Superior temporal gyrus (tissue), 1 donor: ENCODE results near the gene HHIP.
A peak's percentile ranks its signal among the peaks of the same experiment; 100 is the strongest.
"Not testable (repeated sequence)": the region's sequence is repeated elsewhere in the genome, so short reads cannot be mapped to it uniquely, and the experiment has no call there.

Experiments used
- DNase-seq: peaks from one replicate; pipeline ENCODE4 v3.0.0-alpha.2; 2016; ENCODE audit errors: extremely low spot score

HHIP gene

DNA sequence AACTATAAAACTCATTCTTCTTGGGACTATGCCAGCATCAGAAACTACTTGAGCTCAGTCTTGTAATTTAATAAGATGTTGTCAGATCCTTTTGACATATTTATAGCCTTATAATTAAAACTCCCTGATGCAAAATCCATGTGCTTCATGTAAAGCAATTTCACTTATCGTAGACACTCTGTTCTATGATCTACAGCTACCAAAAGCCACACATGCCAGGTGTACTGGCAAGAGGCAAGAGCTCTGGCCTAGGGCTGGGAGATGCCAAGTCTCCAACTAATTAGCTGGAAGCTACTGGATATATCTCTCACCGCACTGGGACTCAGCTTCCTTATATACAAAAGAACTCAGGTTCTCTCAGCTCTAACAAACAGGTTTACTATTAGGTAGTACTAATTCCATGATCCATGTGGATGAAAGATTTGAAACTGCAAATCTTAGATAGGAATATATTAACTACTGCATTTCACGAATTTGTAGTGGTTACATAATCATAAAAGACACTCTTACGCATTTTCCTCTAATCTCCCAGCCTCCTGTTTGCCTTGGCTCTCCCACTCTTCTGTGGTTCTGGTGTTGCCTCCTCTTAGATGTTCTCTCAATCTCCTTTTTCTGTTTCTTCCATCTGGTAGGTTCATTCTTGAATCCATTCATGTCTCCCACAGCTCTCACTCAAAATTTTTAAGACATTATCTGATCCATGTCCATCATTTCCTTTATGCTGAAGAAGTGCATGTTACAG lies 103.0 kb downstream of the HHIP start:
- DNase-seq = no peak

DNA sequence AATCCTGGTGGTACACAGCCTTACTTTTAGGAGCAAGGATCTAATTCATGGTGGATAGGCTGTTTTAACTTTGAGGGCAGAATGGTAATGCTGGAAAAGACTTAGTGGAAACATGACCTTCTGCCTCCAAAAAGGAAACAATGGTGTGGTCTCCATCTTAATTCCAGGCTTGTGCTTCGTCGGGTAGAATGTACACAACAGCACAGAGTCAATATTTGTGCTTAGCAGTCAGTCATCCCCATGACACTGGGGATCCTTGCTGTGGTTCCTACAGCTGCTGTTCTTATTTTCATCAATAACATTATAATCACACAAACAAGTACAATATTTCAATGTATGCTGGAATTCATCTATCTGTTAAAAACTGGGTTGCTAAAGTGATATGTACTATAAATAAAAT lies 104.4 kb downstream of the HHIP start:
- no peak for DNase-seq

DNA sequence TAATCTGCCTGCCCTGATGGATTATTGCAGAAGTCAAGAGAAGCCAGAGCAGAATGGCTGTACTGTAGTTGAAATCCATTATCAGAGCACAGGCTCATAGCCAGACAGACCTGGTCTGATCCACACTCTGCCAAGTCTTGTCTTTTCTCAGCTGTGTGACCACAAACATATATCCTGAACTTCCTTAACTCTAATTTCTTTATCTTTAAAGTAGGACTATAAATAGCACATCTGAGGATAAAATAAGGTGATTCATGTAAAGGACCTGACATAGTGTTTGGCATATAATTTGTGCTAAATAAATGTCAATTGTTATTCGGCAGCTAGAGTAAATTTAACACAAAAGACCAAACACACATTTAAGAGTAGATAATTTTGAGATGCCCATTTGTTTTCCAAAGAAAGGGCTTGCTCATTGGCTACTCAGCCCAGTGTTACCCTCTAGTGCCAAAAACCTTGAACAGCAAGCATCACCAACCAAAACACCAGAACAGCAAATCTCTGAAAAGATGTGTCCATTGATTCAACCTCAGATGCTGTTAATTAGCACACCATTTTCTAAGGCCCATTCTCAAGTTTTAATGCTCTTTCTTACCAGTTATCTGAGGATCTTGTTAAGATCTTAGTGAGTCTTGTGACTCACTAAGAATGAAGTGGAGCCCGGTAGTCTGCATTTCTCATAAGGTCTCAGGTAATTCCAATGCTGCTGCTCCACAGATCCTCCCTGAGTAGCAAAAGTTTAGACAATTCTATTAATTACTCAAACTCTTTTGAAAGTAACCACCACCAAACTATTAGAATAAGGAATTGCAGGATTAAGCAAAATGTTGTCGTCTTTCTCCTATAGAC lies 108.8 kb downstream of the HHIP start:
- DNase-seq = peak; percentile 61

DNA sequence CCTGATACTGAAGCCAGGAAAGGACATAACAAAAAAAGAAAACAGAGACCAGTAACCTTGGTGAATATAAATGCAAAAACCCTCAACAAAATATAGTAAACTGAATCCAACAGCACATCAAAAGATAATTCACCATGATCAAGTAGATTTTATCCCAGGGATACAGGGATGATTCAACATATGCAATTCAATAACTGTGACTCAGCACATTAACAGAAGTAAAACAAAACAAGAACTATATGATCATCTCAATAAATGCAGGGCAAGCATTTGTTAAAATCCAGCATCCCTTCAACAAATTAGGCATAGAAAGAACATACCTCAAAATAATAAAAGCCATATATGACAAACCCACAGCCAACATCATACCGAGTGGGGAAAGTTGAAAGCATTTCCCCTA lies 112.0 kb downstream of the HHIP start:
- DNase-seq = no peak

DNA sequence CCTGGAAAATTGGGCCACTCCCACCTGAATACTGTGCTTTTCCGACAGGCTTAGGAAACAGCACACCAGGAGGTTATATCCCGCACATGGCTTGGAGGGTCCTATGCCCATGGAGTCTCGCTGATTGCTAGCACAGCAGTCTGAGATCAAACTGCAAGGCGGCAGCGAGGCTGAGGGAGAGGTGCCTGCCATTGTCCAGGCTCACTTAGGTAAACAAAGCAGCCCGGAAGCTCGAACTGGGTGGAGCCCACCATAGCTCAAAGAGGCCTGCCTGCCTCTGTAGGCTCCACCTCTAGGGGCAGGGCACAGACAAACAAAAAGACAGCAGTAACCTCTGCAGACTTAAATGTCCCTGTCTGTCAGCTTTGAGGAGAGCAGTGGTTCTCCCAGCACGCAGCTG lies 122.9 kb downstream of the HHIP start:
- DNase-seq = not testable (repeated sequence)

DNA sequence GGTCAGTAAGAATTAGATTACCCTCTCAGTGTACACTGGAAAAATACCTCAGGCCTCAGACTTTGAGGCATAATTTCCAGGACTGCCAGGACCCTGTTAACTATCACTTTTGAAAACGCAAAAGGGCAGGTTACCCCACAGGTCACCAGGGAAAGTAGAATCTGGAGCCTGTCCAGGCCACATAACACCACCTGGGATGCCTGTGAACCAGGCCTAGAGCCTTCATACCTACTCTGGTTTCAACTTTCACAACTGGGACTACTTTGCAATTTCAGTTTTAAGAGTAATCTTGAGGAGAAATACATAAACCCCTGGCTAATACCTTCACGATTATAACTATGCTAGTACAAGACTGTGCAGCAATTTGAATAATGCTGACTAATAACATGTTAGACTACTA lies 132.4 kb downstream of the HHIP start:
- DNase-seq = no peak

DNA sequence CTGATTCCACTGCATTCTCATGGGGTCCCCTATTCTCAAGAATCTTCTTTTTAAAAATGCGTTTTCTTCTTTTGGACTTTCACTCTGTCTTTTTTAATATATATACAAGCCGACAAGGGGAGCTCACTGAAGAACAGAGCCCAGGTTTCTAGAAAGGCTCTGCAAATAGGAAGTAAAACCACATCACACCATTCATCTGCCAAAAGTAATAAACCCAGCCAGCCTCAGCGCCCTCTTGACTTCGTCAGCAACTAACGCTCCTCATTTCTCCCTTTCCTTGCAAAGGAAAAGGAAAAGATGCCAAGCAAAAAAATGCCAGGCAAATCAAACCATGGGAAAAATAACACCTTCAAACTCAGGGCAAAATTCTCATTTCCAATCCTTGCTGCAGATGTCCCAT lies 136.4 kb downstream of the HHIP start:
- no peak for DNase-seq

DNA sequence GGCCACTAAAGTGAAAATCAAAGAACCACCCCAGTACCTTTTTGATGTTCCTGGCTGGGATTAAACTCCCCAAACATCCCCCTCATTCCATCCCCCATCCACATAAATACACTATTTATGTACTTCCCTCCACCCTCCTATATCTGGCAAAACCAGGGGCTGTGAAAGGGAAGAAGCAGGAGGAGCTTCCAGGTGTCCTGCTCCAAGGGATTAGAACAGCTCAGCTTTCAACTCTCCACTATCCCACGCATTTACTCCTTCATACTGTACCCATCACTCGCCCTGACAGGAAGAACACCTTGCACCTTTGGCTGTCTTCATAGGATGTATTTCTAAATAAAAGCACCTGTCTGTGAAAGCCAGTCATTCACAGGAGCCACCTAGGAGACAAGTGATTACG lies 140.0 kb downstream of the HHIP start:
- no peak for DNase-seq

DNA sequence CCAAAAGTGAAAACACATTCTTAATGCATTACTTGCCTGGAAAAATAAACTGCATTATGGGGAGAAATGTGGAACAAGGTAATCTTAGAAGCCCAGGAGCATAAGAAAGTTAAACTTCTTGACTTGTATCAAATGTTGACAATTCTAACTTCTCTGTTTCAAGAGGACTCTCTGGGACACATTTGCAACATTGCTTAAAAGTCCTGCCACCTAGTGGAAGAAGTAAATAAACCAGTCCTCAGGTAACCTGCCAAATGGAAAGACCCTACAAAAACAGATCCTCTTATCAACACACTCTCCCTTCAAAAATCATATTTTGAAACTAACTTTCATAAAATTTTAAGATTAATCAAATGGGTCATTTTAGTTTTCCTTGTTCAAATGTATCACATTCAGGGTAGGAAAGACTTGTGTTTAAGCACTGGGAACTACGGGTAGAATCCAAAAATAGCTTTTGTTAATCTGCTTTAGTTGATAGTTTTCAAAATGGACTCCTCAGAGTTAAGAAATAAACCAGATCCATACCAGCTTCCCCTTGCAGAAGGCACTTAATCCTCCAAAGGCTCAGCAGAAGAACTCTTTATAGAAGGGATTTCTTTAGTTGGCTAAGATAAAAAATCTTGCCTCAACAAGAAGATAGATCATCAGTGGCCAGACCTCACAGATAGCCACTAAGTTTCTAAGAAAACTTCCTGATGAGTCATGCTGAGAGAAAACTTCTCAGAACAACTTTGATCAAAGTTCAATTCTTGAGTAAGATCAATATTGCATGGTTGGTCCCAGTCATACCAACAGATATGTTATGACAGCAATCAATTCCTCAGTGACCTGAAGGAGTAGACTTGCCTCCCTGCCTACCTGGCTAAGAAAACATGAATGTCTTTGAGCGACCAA lies 141.7 kb downstream of the HHIP start:
- peak; percentile 70 for DNase-seq

DNA sequence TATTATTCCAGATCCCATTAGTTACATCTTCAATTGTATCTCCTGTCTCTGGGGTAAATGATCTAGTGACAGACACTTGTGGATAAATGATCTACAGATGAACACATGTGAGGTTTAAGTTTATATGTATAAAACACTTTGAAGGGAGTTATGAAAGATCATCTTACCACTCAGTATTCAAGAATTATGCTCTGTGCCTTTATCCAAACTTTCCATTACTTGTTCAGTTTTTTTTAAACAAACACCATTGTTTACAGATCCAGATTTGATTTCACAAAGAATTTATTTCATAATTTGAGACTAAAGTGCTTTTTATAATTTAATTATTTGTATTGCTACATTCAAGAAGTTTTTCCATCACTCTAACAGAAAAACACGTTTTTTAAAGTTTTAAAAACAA lies 142.5 kb downstream of the HHIP start:
- no peak for DNase-seq

DNA sequence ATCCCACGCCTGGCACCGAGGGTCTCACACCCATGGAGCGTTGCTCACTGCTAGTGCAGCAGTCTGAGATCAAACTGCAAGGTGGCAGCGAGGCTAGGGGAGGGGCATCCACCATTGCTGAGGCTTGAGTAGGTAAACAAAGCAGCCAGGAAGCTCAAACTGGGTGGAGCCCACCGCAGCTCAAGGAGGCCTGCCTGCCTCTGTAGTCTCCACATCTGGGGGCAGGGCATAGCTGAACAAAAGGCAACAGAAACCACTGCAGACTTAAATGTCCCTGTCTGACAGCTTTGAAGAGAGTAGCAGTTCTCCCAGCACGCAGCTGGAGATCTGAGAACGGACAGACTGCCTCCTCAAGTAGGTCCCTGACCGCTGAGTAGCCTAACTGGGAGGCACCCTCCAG lies 146.0 kb downstream of the HHIP start:
- not testable (repeated sequence) for DNase-seq
